HepG2 (cell line): Measurements from ENCODE around the gene ISOC2.

ENCODE experiments used
- CEBPG ChIP-seq: IDR thresholded peaks from 2 replicates; pipeline ENCODE4 v1.6.1; 2016
- HMGA1 ChIP-seq: sonication (generic); formaldehyde crosslinking; conservative IDR thresholded peaks from 2 replicates; pipeline ENCODE4 v1.4.0; 2020; ENCODE audit warnings: missing genetic modification reagents
- NR2F2 ChIP-seq: IDR thresholded peaks from 2 replicates; pipeline ENCODE4 v1.6.1; 2012; ENCODE audit warnings: low read depth, inconsistent platforms, borderline replicate concordance
- ZNF788 ChIP-seq: sonication (generic); formaldehyde crosslinking; IDR thresholded peaks from 2 replicates; pipeline ENCODE4 v1.5.0; 2020; ENCODE audit warnings: mild to moderate bottlenecking, missing genetic modification reagents, borderline replicate concordance
- TF ChIP-seq, protein P1 (sequence below): sonication (generic); formaldehyde crosslinking; IDR thresholded peaks from 2 replicates; pipeline ENCODE4 v1.4.0; 2020; ENCODE audit warnings: missing genetic modification reagents
- TF ChIP-seq, protein P2 (sequence below): conservative IDR thresholded peaks from 2 replicates; pipeline ENCODE4 v1.6.1; 2018; ENCODE audit warnings: missing genetic modification reagents

GRCh38 chr19:55500368-55500952 lies 39.0 kb upstream of the ISOC2 start:
- no peak for TF ChIP-seq CEBPG (CRISPR knock-in tag)
- TF ChIP-seq, protein P1, sequence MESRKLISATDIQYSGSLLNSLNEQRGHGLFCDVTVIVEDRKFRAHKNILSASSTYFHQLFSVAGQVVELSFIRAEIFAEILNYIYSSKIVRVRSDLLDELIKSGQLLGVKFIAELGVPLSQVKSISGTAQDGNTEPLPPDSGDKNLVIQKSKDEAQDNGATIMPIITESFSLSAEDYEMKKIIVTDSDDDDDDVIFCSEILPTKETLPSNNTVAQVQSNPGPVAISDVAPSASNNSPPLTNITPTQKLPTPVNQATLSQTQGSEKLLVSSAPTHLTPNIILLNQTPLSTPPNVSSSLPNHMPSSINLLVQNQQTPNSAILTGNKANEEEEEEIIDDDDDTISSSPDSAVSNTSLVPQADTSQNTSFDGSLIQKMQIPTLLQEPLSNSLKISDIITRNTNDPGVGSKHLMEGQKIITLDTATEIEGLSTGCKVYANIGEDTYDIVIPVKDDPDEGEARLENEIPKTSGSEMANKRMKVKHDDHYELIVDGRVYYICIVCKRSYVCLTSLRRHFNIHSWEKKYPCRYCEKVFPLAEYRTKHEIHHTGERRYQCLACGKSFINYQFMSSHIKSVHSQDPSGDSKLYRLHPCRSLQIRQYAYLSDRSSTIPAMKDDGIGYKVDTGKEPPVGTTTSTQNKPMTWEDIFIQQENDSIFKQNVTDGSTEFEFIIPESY (CRISPR knock-in tag) = no peak
- TF ChIP-seq HMGA1 (CRISPR knock-in tag) = no peak
- TF ChIP-seq, protein P2, sequence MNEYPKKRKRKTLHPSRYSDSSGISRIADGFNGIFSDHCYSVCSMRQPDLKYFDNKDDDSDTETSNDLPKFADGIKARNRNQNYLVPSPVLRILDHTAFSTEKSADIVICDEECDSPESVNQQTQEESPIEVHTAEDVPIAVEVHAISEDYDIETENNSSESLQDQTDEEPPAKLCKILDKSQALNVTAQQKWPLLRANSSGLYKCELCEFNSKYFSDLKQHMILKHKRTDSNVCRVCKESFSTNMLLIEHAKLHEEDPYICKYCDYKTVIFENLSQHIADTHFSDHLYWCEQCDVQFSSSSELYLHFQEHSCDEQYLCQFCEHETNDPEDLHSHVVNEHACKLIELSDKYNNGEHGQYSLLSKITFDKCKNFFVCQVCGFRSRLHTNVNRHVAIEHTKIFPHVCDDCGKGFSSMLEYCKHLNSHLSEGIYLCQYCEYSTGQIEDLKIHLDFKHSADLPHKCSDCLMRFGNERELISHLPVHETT (CRISPR knock-in tag) = no peak
- TF ChIP-seq ZNF788 (CRISPR knock-in tag) = no peak
- TF ChIP-seq NR2F2 = no peak
